ENCODE results near the gene ELK3. TPM values are rescaled to one million over a fixed set of nuclear protein-coding genes. Genes with fewer than 3 reads are reported as not detected.
"Not testable (repeated sequence)": the region's sequence is repeated elsewhere in the genome, so short reads cannot be mapped to it uniquely, and the experiment has no call there.

The ELK3 gene
- total RNA-seq, 2 experiments from 2014 or later = 26.8 to 31.5 TPM

DNA sequence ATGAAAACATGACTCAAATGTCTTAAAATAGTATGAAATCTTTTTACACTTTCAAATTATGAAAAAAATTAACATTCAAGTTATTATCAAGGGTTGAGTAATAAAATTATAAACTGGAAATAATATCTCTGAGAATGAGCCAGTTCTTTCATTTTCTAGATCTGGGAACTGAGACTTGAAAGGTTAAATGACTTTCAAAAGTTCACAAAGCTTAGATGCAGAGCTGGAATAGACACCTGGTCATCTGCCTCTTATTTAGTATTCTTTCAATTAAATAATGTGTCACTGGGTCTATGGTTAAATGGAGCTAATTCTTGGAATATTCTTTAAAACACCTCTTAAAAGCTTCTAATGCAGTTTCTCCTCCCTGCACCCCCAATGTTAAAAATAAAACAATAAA lies 119.4 kb downstream of the ELK3 start:
- ChIA-PET CTCF (interaction anchor here (1.5 kb wide), 1 partner anchor 176 kb away, joined by 7 read pairs; the partner anchor contains the start of gene CFAP54), POLR2A (interaction anchor here (0.8 to 7.1 kb wide), 2 partner anchors 77 to 86 kb away, joined by 3 to 67 read pairs; partner anchors contain the start of gene CDK17)
- Histone ChIP-seq H3K36me3 (ENCODE audit: insufficient read depth, low read length) (peaks cover 19% of the 10 kb centered on the region), H3K4me3 (ENCODE audit: low read length) (no peak overlapping the region), H3K27me3 (ENCODE audit: control insufficient read depth in 1 of 2, insufficient read depth in 2 of 2, low read length in 2 of 2) (no peaks in the 10 kb centered on the region), H3K27ac (ENCODE audit: low read depth in 1 of 2, low read length in 2 of 2) (no peak overlapping the region), H3K9me3 (ENCODE audit: control insufficient read depth in 1 of 2, insufficient read depth in 1 of 2, low read length in 2 of 2) (no peaks in the 10 kb centered on the region), H3K4me1 (ENCODE audit: insufficient read depth, low read length) (no peaks in the 10 kb centered on the region)
- intact Hi-C loops (cut with DNase I, micrococcal nuclease) = no loop called here
- Mint-ChIP-seq H3K27me3 (no peaks in the 10 kb centered on the region), H3K27ac (peak overlapping the region; percentile 14), H3K4me1 (ENCODE audit: low read depth) (peaks cover 43% of the 10 kb centered on the region), H3K36me3 (ENCODE audit: low read depth) (peaks cover 64% of the 10 kb centered on the region), H3K4me3 (no peak overlapping the region), H3K9me3 (no peaks in the 10 kb centered on the region)
- ATAC-seq (ENCODE audit: poor library complexity) = no peak
- DNase-seq = no peak
- TF ChIP-seq, protein P1, sequence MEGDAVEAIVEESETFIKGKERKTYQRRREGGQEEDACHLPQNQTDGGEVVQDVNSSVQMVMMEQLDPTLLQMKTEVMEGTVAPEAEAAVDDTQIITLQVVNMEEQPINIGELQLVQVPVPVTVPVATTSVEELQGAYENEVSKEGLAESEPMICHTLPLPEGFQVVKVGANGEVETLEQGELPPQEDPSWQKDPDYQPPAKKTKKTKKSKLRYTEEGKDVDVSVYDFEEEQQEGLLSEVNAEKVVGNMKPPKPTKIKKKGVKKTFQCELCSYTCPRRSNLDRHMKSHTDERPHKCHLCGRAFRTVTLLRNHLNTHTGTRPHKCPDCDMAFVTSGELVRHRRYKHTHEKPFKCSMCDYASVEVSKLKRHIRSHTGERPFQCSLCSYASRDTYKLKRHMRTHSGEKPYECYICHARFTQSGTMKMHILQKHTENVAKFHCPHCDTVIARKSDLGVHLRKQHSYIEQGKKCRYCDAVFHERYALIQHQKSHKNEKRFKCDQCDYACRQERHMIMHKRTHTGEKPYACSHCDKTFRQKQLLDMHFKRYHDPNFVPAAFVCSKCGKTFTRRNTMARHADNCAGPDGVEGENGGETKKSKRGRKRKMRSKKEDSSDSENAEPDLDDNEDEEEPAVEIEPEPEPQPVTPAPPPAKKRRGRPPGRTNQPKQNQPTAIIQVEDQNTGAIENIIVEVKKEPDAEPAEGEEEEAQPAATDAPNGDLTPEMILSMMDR (IDR thresholded peaks at IDR 0.05) = no peak

DNA sequence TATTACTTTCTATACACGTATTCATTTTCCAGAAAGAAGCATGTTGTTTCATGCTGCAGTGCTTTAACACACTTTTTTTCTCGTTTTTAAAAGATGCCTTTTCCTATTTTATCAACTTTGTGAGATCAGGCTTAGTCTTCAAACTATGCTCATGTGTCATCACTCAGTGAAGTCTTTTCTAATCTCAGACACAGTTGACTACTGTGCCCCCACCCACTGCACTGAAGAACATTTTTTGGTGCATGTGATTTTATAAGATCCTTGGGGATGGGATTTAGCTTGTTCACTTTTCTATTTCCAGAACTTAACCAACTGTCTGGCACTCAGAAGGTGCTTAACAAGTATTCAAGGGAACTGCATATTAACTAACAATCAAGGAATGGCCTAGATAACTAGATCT lies 120.5 kb downstream of the ELK3 start:
- POLR2A ChIA-PET = interaction anchor here (0.5 to 7.1 kb wide), 3 partner anchors 46 to 85 kb away, joined by 3 to 67 read pairs (median 3); partner anchors contain the start of gene CDK17
- intact Hi-C loops (cut with DNase I, micrococcal nuclease) = no loop called here
- peak overlapping the region; percentile 18 for H3K27ac Mint-ChIP-seq

DNA sequence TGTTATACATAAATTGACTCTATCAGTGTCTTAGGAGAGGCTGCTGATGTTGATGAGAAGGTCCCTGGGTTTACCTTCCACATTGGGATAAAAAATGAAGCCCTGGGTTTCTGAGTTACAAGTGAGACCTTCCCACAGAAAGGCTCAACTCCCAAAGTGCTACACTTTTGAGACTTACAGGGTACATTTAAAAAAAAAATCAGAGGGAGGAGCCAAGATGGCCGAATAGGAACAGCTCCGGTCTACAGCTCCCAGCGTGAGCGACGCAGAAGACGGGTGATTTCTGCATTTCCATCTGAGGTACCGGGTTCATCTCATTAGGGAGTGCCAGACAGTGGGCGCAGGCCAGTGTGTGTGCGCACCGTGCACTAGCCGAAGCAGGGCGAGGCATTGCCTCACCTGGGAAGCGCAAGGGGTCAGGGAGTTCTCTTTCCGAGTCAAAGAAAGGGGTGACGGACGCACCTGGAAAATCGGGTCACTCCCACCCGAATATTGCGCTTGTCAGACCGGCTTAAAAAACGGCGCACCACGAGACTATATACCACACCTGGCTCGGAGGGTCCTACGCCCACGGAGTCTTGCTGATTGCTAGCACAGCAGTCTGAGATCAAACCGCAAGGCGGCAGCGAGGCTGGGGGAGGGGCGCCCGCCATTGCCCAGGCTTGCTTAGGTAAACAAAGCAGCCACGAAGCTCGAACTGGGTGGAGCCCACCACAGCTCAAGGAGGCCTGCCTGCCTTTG lies 121.7 kb downstream of the ELK3 start:
- H3K36me3 ChIP-seq (ENCODE audit: insufficient read depth, low read length) = peaks cover 14% of the 10 kb centered on the region
- H3K27me3 Mint-ChIP-seq; intact Hi-C loops (cut with DNase I, micrococcal nuclease); H3K27me3 ChIP-seq (ENCODE audit: control insufficient read depth in 1 of 2, insufficient read depth in 2 of 2, low read length in 2 of 2); H3K4me1 ChIP-seq (ENCODE audit: insufficient read depth, low read length); H3K9me3 Mint-ChIP-seq; H3K9me3 ChIP-seq (ENCODE audit: control insufficient read depth in 1 of 2, insufficient read depth in 1 of 2, low read length in 2 of 2): not testable (repeated sequence)
- Mint-ChIP-seq H3K4me3 (peak overlapping the region; percentile 92), H3K4me1 (ENCODE audit: low read depth) (peaks cover 28% of the 10 kb centered on the region), H3K36me3 (ENCODE audit: low read depth) (peaks cover 42% of the 10 kb centered on the region), H3K27ac (peak overlapping the region; percentile 98)
- CTCF ChIA-PET = interaction anchor here (1.6 kb wide), 1 partner anchor 85 kb away, joined by 3 read pairs; the partner anchor contains the start of gene CDK17
- peak overlapping the region in 1 of 2 donors; percentile 43 for H3K27ac ChIP-seq (ENCODE audit: low read depth in 1 of 2, low read length in 2 of 2)
- ATAC-seq (ENCODE audit: poor library complexity) (peak; percentile 66), DNase-seq (peak in 12 of 14 experiments; percentile 11 to 52 (median 21))
- POLR2A ChIA-PET = interaction anchor here (0.6 to 7.1 kb wide), 5 partner anchors 12 to 84 kb away, joined by 3 to 67 read pairs (median 4); partner anchors contain the start of gene CDK17
- H3K4me3 ChIP-seq (ENCODE audit: low read length) = peak overlapping the region; percentile 45

More for the DNA sequence above, 120.5 kb downstream of the ELK3 start:
- Mint-ChIP-seq H3K4me1 (ENCODE audit: low read depth) (peaks cover 36% of the 10 kb centered on the region), H3K4me3 (peak overlapping the region; percentile 67), H3K36me3 (ENCODE audit: low read depth) (peaks cover 54% of the 10 kb centered on the region), H3K27me3 (no peaks in the 10 kb centered on the region), H3K9me3 (no peaks in the 10 kb centered on the region)
- H3K9me3 ChIP-seq (ENCODE audit: control insufficient read depth in 1 of 2, insufficient read depth in 1 of 2, low read length in 2 of 2) = no peaks in the 10 kb centered on the region
- no peak overlapping the region for H3K4me3 ChIP-seq (ENCODE audit: low read length)
- ATAC-seq (ENCODE audit: poor library complexity) (no peak), DNase-seq (no peak)
- CTCF ChIA-PET = no interaction called here
- H3K36me3 ChIP-seq (ENCODE audit: insufficient read depth, low read length) = peaks cover 19% of the 10 kb centered on the region
- TF ChIP-seq, protein P1 (IDR thresholded peaks at IDR 0.05) = no peak
- H3K27me3 ChIP-seq (ENCODE audit: control insufficient read depth in 1 of 2, insufficient read depth in 2 of 2, low read length in 2 of 2) = no peaks in the 10 kb centered on the region
- no peaks in the 10 kb centered on the region for H3K4me1 ChIP-seq (ENCODE audit: insufficient read depth, low read length)
- H3K27ac ChIP-seq (ENCODE audit: low read depth in 1 of 2, low read length in 2 of 2) = peak overlapping the region in 1 of 2 donors; percentile 25

DNA sequence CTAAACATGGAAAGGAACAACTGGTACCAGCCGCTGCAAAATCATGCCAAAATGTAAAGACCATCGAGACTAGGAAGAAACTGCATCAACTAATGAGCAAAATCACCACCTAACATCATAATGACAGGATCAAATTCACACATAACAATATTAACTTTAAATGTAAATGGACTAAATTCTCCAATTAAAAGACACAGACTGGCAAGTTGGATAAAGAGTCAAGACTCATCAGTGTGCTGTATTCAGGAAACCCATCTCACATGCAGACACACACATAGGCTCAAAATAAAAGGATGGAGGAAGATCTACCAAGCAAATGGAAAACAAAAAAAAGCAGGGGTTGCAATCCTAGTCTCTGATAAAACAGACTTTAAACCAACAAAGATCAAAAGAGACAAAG lies 123.6 kb downstream of the ELK3 start:
- H3K4me3 ChIP-seq (ENCODE audit: low read length); H3K27ac ChIP-seq (ENCODE audit: low read depth in 1 of 2, low read length in 2 of 2); CTCF ChIA-PET; H3K9me3 ChIP-seq (ENCODE audit: control insufficient read depth in 1 of 2, insufficient read depth in 1 of 2, low read length in 2 of 2); H3K27me3 ChIP-seq (ENCODE audit: control insufficient read depth in 1 of 2, insufficient read depth in 2 of 2, low read length in 2 of 2); intact Hi-C loops (cut with DNase I, micrococcal nuclease); H3K4me1 ChIP-seq (ENCODE audit: insufficient read depth, low read length); H3K4me3 Mint-ChIP-seq; H3K27me3 Mint-ChIP-seq; H3K9me3 Mint-ChIP-seq; DNase-seq; POLR2A ChIA-PET; ATAC-seq (ENCODE audit: poor library complexity); H3K27ac Mint-ChIP-seq: not testable (repeated sequence)
- H3K36me3 Mint-ChIP-seq (ENCODE audit: low read depth) = peaks cover 36% of the 10 kb centered on the region
- peaks cover 38% of the 10 kb centered on the region for H3K4me1 Mint-ChIP-seq (ENCODE audit: low read depth)
- H3K36me3 ChIP-seq (ENCODE audit: insufficient read depth, low read length) = peaks cover 12% of the 10 kb centered on the region
